Upper lobe of left lung (tissue), 6 donors: Measurements from ENCODE around the gene NXPH3. TPM values are rescaled to one million over a fixed set of nuclear protein-coding genes. Genes with fewer than 3 reads are reported as not detected.

Experiments
- ATAC-seq, 2 donors: fragments of 200-7000 bp; cut with Tn5 transposase; one replicate each; pipeline ENCODE4 v1.9.1; 2022; ENCODE audit warnings: mild to moderate bottlenecking in 2 of 2, moderate library complexity in 2 of 2; ENCODE audit not compliant: low FRiP score in 2 of 2
- DNase-seq, 2 donors: peaks; one replicate each; pipeline ENCODE4 v3.0.0-alpha.2; 2019 to 2020
- H3K27ac ChIP-seq, 4 donors: fragments of 200-600 bp; sonication (generic); one replicate each; pipeline ENCODE4 v1.5.1; 2016 to 2019
- H3K27me3 ChIP-seq, 4 donors: fragments of 200-600 bp; sonication (generic); one replicate each; pipeline ENCODE4 v1.5.1; 2017 to 2019
- H3K36me3 ChIP-seq, 4 donors: fragments of 200-600 bp; sonication (generic); one replicate each; pipeline ENCODE4 v1.5.1; 2016 to 2019
- H3K4me1 ChIP-seq, 4 donors: fragments of 200-600 bp; sonication (generic); one replicate each; pipeline ENCODE4 v1.5.1; 2018 to 2019
- H3K4me3 ChIP-seq, 4 donors: fragments of 200-600 bp; sonication (generic); one replicate each; pipeline ENCODE4 v1.5.1; 2017 to 2019; ENCODE audit warnings: mild to moderate bottlenecking in 2 of 4, moderate library complexity in 1 of 4
- H3K9me3 ChIP-seq, 4 donors: fragments of 200-600 bp; sonication (generic); one replicate each; pipeline ENCODE4 v1.5.1; 2018 to 2019
- EP300 ChIP-seq, 4 donors: sonication (generic); formaldehyde crosslinking; IDR thresholded peaks; one replicate each; pipeline ENCODE4 v1.5.1; 2017; ENCODE audit warnings: antibody characterized with exemption in 4 of 4, control low read depth in 2 of 4
- POLR2A ChIP-seq, 4 donors: fragments of 450-650 bp; IDR thresholded peaks; one replicate each; pipeline ENCODE4 v1.5.1; 2016 to 2017; ENCODE audit warnings: antibody characterized with exemption in 4 of 4, mild to moderate bottlenecking in 2 of 4
- POLR2AphosphoS5 ChIP-seq, 2 donors: sonication (generic); formaldehyde crosslinking; IDR thresholded peaks; one replicate each; pipeline ENCODE4 v1.5.1; 2017; ENCODE audit warnings: antibody characterized with exemption in 2 of 2
- WGBS, 2 donors: methylation state at CpG; one replicate each; pipeline ENCODE4 v1.1.5; 2017 to 2018; 5-methylcytosine and 5-hydroxymethylcytosine counted together
- total RNA-seq, 6 donors: library from RNA; depleted of rRNA in 4 of 6; stranded (reverse); fragments of >200 nt in 4 of 6; gene quantifications; one replicate each; pipeline versions ENCODE4 v1.1.0 to v1.2.1, GENCODE V29; 2016 to 2021
- TF ChIP-seq, protein P1 (sequence below), 6 experiments: fragments of 450-650 bp in 4 of 6; fragments of 200-600 bp in 2 of 6; sonication (generic) in 2 of 6; IDR thresholded peaks; one replicate each; pipeline ENCODE4 v1.5.1; 2016 to 2019; ENCODE audit warnings: antibody characterized with exemption in 6 of 6
- donor health status: DM: no; HTN: no; CAD: no; lungs with moderate emphysema.
- donor health status: DM: no; HTN: yes; CAD: no; lungs with severe emphysema.

Gene NXPH3
- total RNA-seq, 6 donors from 2014 or later = 1.2 to 6.6 (median 4.6) TPM

DNA sequence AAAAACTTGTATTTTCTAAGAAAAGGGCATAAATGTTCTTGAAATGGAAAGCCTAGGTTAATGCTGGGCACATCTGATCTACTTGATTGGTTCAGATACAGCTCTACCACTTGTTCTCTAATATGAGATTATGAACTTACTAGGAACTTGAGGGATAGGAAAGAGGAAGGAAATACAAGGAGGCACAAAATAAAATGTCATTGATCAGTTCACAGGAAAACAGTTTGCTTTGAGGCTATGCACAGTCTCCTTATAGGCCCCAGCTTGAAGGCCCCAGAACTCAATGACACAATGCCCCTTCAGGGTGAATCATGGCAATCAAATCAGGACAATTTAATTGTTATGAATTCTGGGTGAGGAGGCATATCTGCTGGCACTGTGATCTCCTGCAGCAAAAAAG lies 27.1 kb downstream of the NXPH3 start:
- DNase-seq (no peak), ATAC-seq (peak in 1 of 2 donors; percentile 16)
- TF ChIP-seq POLR2AphosphoS5 (IDR thresholded peaks at IDR 0.05) = no peak
- TF ChIP-seq, protein P1, sequence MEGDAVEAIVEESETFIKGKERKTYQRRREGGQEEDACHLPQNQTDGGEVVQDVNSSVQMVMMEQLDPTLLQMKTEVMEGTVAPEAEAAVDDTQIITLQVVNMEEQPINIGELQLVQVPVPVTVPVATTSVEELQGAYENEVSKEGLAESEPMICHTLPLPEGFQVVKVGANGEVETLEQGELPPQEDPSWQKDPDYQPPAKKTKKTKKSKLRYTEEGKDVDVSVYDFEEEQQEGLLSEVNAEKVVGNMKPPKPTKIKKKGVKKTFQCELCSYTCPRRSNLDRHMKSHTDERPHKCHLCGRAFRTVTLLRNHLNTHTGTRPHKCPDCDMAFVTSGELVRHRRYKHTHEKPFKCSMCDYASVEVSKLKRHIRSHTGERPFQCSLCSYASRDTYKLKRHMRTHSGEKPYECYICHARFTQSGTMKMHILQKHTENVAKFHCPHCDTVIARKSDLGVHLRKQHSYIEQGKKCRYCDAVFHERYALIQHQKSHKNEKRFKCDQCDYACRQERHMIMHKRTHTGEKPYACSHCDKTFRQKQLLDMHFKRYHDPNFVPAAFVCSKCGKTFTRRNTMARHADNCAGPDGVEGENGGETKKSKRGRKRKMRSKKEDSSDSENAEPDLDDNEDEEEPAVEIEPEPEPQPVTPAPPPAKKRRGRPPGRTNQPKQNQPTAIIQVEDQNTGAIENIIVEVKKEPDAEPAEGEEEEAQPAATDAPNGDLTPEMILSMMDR (IDR thresholded peaks at IDR 0.05) = no peak
- no peak for TF ChIP-seq EP300 (IDR thresholded peaks at IDR 0.05)
- TF ChIP-seq POLR2A (IDR thresholded peaks at IDR 0.05) = no peak
- H3K9me3 ChIP-seq = no peaks in the 10 kb centered on the region
- H3K27ac ChIP-seq = peak overlapping the region in 1 of 4 donors; percentile 3
- peaks cover 4 to 98% (median 53%) of the 10 kb centered on the region in 4 donors for H3K36me3 ChIP-seq
- no peaks in the 10 kb centered on the region for H3K27me3 ChIP-seq
- no peak overlapping the region for H3K4me3 ChIP-seq
- H3K4me1 ChIP-seq = peaks cover 8 to 15% (median 11%) of the 10 kb centered on the region in 4 donors

DNA sequence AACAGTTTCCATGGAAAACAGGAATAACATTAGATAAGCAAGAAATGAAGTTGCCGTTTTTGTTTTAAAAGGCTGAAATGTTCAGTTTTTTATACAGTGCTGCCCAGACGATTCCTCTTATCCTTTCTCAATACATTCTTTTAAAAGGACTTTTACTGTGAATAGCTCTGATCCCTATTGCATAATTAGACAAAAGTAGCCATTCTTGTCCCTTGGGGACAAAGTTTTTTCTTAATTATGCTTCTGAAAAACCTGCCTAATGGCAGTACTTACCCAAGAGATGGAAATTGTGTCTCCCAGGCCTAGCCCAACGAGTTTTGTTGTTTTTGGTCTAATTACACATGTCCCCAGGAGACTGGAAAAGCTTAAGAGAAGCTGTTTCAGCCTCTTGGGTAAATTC lies 27.6 kb downstream of the NXPH3 start:
- DNase-seq (no peak), ATAC-seq (peak in 1 of 2 donors; percentile 16)
- Histone ChIP-seq H3K9me3 (no peaks in the 10 kb centered on the region), H3K27ac (peak overlapping the region in 1 of 4 donors; percentile 3), H3K36me3 (peaks cover 4 to 98% (median 54%) of the 10 kb centered on the region in 4 donors), H3K4me1 (peaks cover 7 to 10% (median 7%) of the 10 kb centered on the region in 4 donors), H3K27me3 (no peaks in the 10 kb centered on the region), H3K4me3 (no peak overlapping the region)
- 69 to 70% methylated on average over 3 of the region's 3 CpGs for WGBS, 2 donors
- TF ChIP-seq POLR2AphosphoS5 (IDR thresholded peaks at IDR 0.05) = no peak
- no peak for TF ChIP-seq POLR2A (IDR thresholded peaks at IDR 0.05)
- no peak for TF ChIP-seq EP300 (IDR thresholded peaks at IDR 0.05)
- TF ChIP-seq, protein P1 (IDR thresholded peaks at IDR 0.05) = no peak

DNA sequence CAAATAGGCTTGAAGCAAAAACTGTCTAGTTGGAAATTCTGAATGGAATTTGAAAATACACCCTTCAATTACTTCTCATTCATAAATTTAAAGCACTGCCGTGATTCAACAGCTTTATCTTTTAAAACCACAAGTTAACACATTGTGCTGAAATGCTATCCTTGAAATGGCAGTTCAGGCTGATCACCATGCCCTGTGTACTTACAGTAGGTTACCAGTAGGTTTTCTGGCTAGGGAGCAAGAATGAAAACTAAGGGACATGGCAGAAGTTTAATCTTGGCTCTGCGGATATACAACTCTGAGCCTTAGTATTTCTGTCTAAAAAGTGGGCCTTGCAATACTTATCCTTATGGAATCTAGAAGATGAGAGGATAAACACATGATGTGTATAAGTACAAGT lies 28.0 kb downstream of the NXPH3 start:
- H3K9me3 ChIP-seq = no peaks in the 10 kb centered on the region
- no peak overlapping the region for H3K4me3 ChIP-seq
- H3K27me3 ChIP-seq = no peaks in the 10 kb centered on the region
- H3K27ac ChIP-seq = peak overlapping the region in 1 of 4 donors; percentile 32
- TF ChIP-seq, protein P1 (IDR thresholded peaks at IDR 0.05) = peak in 1 of 6 experiments; percentile 21
- TF ChIP-seq POLR2AphosphoS5 (IDR thresholded peaks at IDR 0.05) (no peak), EP300 (IDR thresholded peaks at IDR 0.05) (no peak)
- WGBS, 2 donors = 74 to 87% methylated on average over 2 of the region's 2 CpGs
- H3K36me3 ChIP-seq = peaks cover 8 to 100% (median 52%) of the 10 kb centered on the region in 4 donors
- peaks cover 5 to 8% (median 6%) of the 10 kb centered on the region in 4 donors for H3K4me1 ChIP-seq
- ATAC-seq (peak in 1 of 2 donors; percentile 34), DNase-seq (no peak)

DNA sequence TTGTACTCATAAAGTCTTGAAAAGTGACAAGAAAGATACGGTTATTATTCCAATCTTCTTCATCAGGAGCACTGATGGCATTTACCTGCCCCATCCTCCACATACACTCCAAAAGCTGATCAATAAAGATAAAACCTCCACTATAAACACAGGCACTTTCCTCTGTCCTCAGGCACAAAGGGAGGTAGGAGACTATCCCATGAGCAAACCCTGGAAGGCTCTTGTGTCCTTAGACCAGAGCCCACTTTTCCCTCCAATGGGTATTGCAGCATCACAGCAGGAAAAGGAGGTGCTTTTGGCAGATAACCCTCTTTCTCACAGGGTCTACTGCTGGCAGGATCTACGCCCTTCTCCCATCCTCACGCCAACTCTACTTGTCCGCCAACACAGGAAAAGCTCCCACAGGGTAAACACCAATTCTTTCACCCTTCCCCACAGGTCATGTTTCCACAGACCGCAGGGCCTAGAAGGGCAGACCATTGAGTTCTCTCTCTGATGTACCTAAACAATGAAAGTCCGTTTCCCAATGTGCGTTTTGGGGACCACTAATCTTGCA lies 28.7 kb downstream of the NXPH3 start:
- H3K36me3 ChIP-seq = peaks cover 8 to 100% (median 58%) of the 10 kb centered on the region in 4 donors
- peak overlapping the region in 2 of 4 donors; percentile 5 to 32 for H3K27ac ChIP-seq

More for the DNA sequence above, 28.7 kb downstream of the NXPH3 start:
- H3K4me1 ChIP-seq = peaks cover 5 to 8% (median 6%) of the 10 kb centered on the region in 4 donors
- WGBS, 2 donors = 84 to 90% methylated on average over 7 of the region's 7 CpGs
- ATAC-seq = no peak
- H3K27me3 ChIP-seq = no peaks in the 10 kb centered on the region
- H3K4me3 ChIP-seq = no peak overlapping the region
- TF ChIP-seq POLR2AphosphoS5 (IDR thresholded peaks at IDR 0.05) (no peak), EP300 (IDR thresholded peaks at IDR 0.05) (no peak), POLR2A (IDR thresholded peaks at IDR 0.05) (no peak)
- TF ChIP-seq, protein P1 (IDR thresholded peaks at IDR 0.05) = no peak
- no peaks in the 10 kb centered on the region for H3K9me3 ChIP-seq
- no peak for DNase-seq
